ENCODE data around the gene ERLEC1. TPM values are rescaled to one million over a fixed set of nuclear protein-coding genes. Genes with fewer than 3 reads are reported as not detected.

Gene ERLEC1
- 150 TPM for total RNA-seq

- peak; percentile 49 to 92 for DNase-seq (ENCODE audit: low spot score in 2 of 2)
- H3K9me3 ChIP-seq: no peaks in the 10 kb centered on the region
- H3K27ac ChIP-seq: peak within 1 kb of the TSS; percentile 79 to 87
- peak within 1 kb of the TSS; percentile 69 to 83 for H3K4me3 ChIP-seq
- TF ChIP-seq CTCF (IDR thresholded peaks at IDR 0.05): peak in 1 of 3 experiments; percentile 36
- H3K36me3 ChIP-seq: no peaks in the 10 kb centered on the region
- no peaks in the 10 kb centered on the region for H3K27me3 ChIP-seq
- peaks cover 0 to 15% of the 10 kb centered on the region in 2 donors for H3K4me1 ChIP-seq
- intact Hi-C loops (cut with DNase I): loop anchor here (1.0 to 2.0 kb wide), 2 partner anchors 20 to 42 kb away; partner anchors contain the start of gene CHAC2
Measured at GRCh38 chr2:53786705-53787613, at the start of gene ERLEC1, which contains the start of gene ASB3. Gene ERLEC1 (plus strand): TSS chr2:53787044. CDS start chr2:53787211, 167 bp downstream. Gene ASB3 (minus strand): TSS chr2:53786953. CDS start chr2:53765572, 21,381 bp downstream.

GRCh38 chr2:53737091-53737490, 49.8 kb upstream of the ERLEC1 start:
- H3K27ac ChIP-seq: no peak overlapping the region
- intact Hi-C loops (cut with DNase I): loop anchor here (10.0 kb wide), 1 partner anchor 312 kb away; no protein-coding TSS in a partner anchor
- no peaks in the 10 kb centered on the region for H3K27me3 ChIP-seq
- no peaks in the 10 kb centered on the region for H3K9me3 ChIP-seq
- H3K36me3 ChIP-seq: no peaks in the 10 kb centered on the region
- TF ChIP-seq CTCF (IDR thresholded peaks at IDR 0.05): no peak
- no peak overlapping the region for H3K4me3 ChIP-seq
- no peak for DNase-seq (ENCODE audit: low spot score in 2 of 2)
- H3K4me1 ChIP-seq: peaks cover 0 to 5% of the 10 kb centered on the region in 2 donors

GRCh38 chr2:53739032-53739431, 47.8 kb upstream of the ERLEC1 start:
- no peaks in the 10 kb centered on the region for H3K27me3 ChIP-seq
- no peak for DNase-seq (ENCODE audit: low spot score in 2 of 2)
- no peaks in the 10 kb centered on the region for H3K36me3 ChIP-seq
- intact Hi-C loops (cut with DNase I): loop anchor here (10.0 kb wide), 1 partner anchor 314 kb away; no protein-coding TSS in a partner anchor
- H3K4me1 ChIP-seq: peaks cover 5 to 18% of the 10 kb centered on the region in 2 donors
- no peaks in the 10 kb centered on the region for H3K9me3 ChIP-seq
- H3K27ac ChIP-seq: no peak overlapping the region
- H3K4me3 ChIP-seq: no peak overlapping the region
- TF ChIP-seq CTCF (IDR thresholded peaks at IDR 0.05): no peak

GRCh38 chr2:53740170-53740569, 46.7 kb upstream of the ERLEC1 start:
- Histone ChIP-seq H3K9me3 (no peaks in the 10 kb centered on the region), H3K27ac (no peak overlapping the region), H3K4me3 (no peak overlapping the region), H3K4me1 (peaks cover 5 to 19% of the 10 kb centered on the region in 2 donors), H3K27me3 (no peaks in the 10 kb centered on the region), H3K36me3 (no peaks in the 10 kb centered on the region)
- TF ChIP-seq CTCF (IDR thresholded peaks at IDR 0.05): peak in 2 of 3 experiments; percentile 34 to 53
- intact Hi-C loops (cut with DNase I): loop anchor here (5.0 to 10.0 kb wide), 2 partner anchors 243 to 1745 kb away; no protein-coding TSS in a partner anchor
- no peak for DNase-seq (ENCODE audit: low spot score in 2 of 2)

GRCh38 chr2:53744395-53745065, 42.3 kb upstream of the ERLEC1 start:
- DNase-seq (ENCODE audit: low spot score in 2 of 2): no peak
- Histone ChIP-seq H3K36me3 (peaks cover 0 to 4% of the 10 kb centered on the region in 2 donors), H3K9me3 (no peaks in the 10 kb centered on the region), H3K4me1 (peaks cover 5 to 17% of the 10 kb centered on the region in 2 donors), H3K27me3 (no peaks in the 10 kb centered on the region), H3K4me3 (peak overlapping the region in 1 of 2 donors; percentile 19), H3K27ac (peak overlapping the region; percentile 69 to 83)
- intact Hi-C loops (cut with DNase I): loop anchor here (2.0 to 10.0 kb wide), 4 partner anchors 42 to 1750 kb away; partner anchors contain the start of genes ASB3 and ERLEC1
- no peak for TF ChIP-seq CTCF (IDR thresholded peaks at IDR 0.05)
